GM23338 (cell line): Measurements from ENCODE around the gene NCDN. TPM values are rescaled to one million over a fixed set of nuclear protein-coding genes. Genes with fewer than 3 reads are reported as not detected.

ENCODE experiments used
- ATAC-seq: fragments of 200-7000 bp; cut with Tn5 transposase; 3 replicates; pipeline ENCODE4 v1.9.1; 2020
- DNase-seq: peaks from one replicate; pipeline ENCODE4 v3.0.0-alpha.2; 2015; ENCODE audit warnings: low spot score
- H2AFZ ChIP-seq: fragments of 200-600 bp; sonication (generic); 2 replicates; pipeline ENCODE4 v1.8.0; 2016; ENCODE audit warnings: antibody characterized with exemption, mild to moderate bottlenecking, moderate library complexity
- H3F3A ChIP-seq: fragments of 200-600 bp; sonication (generic); replicated peaks from 2 replicates; pipeline ENCODE4 v1.8.0; 2017; ENCODE audit warnings: antibody characterized with exemption, mixed run types, low read depth
- H3K27ac ChIP-seq: fragments of 200-600 bp; sonication (generic); 2 replicates; pipeline ENCODE4 v1.6.1; 2016; ENCODE audit warnings: low read depth
- H3K27me3 ChIP-seq: fragments of 200-600 bp; sonication (generic); 2 replicates; pipeline ENCODE4 v1.8.0; 2016; ENCODE audit warnings: mild to moderate bottlenecking, mixed run types, moderate library complexity; ENCODE audit not compliant: insufficient read depth
- H3K36me3 ChIP-seq: fragments of 200-600 bp; sonication (generic); 2 replicates; pipeline ENCODE4 v1.8.0; 2016; ENCODE audit warnings: mild to moderate bottlenecking; ENCODE audit not compliant: insufficient read depth
- H3K4me1 ChIP-seq: fragments of 200-600 bp; sonication (generic); 2 replicates; pipeline ENCODE4 v1.8.0; 2016; ENCODE audit warnings: mild to moderate bottlenecking, moderate library complexity; ENCODE audit not compliant: insufficient read depth
- H3K4me2 ChIP-seq: fragments of 200-600 bp; sonication (generic); 2 replicates; pipeline ENCODE4 v1.7.1; 2017; ENCODE audit warnings: mixed run types
- H3K4me3 ChIP-seq: fragments of 200-600 bp; sonication (generic); 2 replicates; pipeline ENCODE4 v1.6.1; 2016; ENCODE audit warnings: mixed run types
- H3K79me2 ChIP-seq: fragments of 200-600 bp; sonication (generic); replicated peaks from 2 replicates; pipeline ENCODE4 v1.8.0; 2017; ENCODE audit warnings: mild to moderate bottlenecking; ENCODE audit not compliant: insufficient read depth
- H3K9me2 ChIP-seq: fragments of 200-600 bp; sonication (generic); 2 replicates; pipeline ENCODE4 v1.8.0; 2017; ENCODE audit not compliant: insufficient read depth
- H4K20me1 ChIP-seq: fragments of 200-600 bp; sonication (generic); replicated peaks from 2 replicates; pipeline ENCODE4 v1.8.0; 2017; ENCODE audit warnings: mild to moderate bottlenecking; ENCODE audit not compliant: insufficient read depth
- H3K27ac Mint-ChIP-seq: 2 replicates; pipeline ENCODE4 v1.8.0; 2020; ENCODE audit warnings: inconsistent platforms, mild to moderate bottlenecking, moderate library complexity, mixed read lengths
- H3K27me3 Mint-ChIP-seq: 3 replicates; pipeline ENCODE4 v1.8.0; 2022; ENCODE audit warnings: low read depth, mild to moderate bottlenecking, moderate library complexity, mixed read lengths, inconsistent platforms; ENCODE audit not compliant: insufficient read depth, poor library complexity
- H3K36me3 Mint-ChIP-seq: 3 replicates; pipeline ENCODE4 v1.8.0; 2021; ENCODE audit warnings: low read depth, mild to moderate bottlenecking, inconsistent platforms, moderate library complexity, mixed read lengths
- H3K4me1 Mint-ChIP-seq: 3 replicates; pipeline ENCODE4 v1.8.0; 2020; ENCODE audit warnings: mild to moderate bottlenecking, inconsistent platforms, mixed read lengths
- H3K4me3 Mint-ChIP-seq: 3 replicates; pipeline ENCODE4 v1.8.0; 2021; ENCODE audit warnings: moderate library complexity, mild to moderate bottlenecking, inconsistent platforms, mixed read lengths
- H3K9me3 Mint-ChIP-seq: 3 replicates; pipeline ENCODE4 v1.8.0; 2020; ENCODE audit warnings: moderate library complexity, mild to moderate bottlenecking, inconsistent platforms, mixed read lengths
- CREB1 ChIP-seq: fragments of 250-450 bp; sonication (Bioruptor Pico); IDR thresholded peaks from 2 replicates; pipeline ENCODE4 v1.5.0; 2020; ENCODE audit warnings: low read depth, mild to moderate bottlenecking, moderate library complexity
- CTCF ChIP-seq, 2 experiments: fragments of 200-600 bp in 1 of 2; sonication (generic) in 1 of 2; conservative IDR thresholded peaks; 2 replicates each; pipeline versions ENCODE4 v1.5.1 to v1.6.1; 2016 to 2017; ENCODE audit warnings: antibody characterized with exemption in 2 of 2, low read depth in 2 of 2, mild to moderate bottlenecking in 2 of 2, moderate library complexity in 1 of 2
- EZH2 ChIP-seq: fragments of 200-600 bp; sonication (generic); IDR thresholded peaks from one replicate; pipeline ENCODE4 v1.8.0; 2017; ENCODE audit warnings: antibody characterized with exemption, mild to moderate bottlenecking, low read depth; ENCODE audit not compliant: unreplicated experiment
- EZH2phosphoT487 ChIP-seq: fragments of 200-600 bp; sonication (generic); IDR thresholded peaks from one replicate; pipeline ENCODE4 v1.8.1; 2018; ENCODE audit warnings: antibody characterized with exemption; ENCODE audit not compliant: unreplicated experiment
- JUNB ChIP-seq: IDR thresholded peaks from one replicate; pipeline ENCODE4 v1.6.1; 2016; ENCODE audit warnings: antibody characterized with exemption; ENCODE audit not compliant: unreplicated experiment
- NANOG ChIP-seq: IDR thresholded peaks from 2 replicates; pipeline ENCODE4 v1.6.1; 2016; ENCODE audit warnings: antibody characterized with exemption, borderline replicate concordance
- POLR2AphosphoS5 ChIP-seq: IDR thresholded peaks from 2 replicates; pipeline ENCODE4 v1.6.1; 2016; ENCODE audit warnings: antibody characterized with exemption, low read depth
- STAT1 ChIP-seq: IDR thresholded peaks from one replicate; pipeline ENCODE4 v1.6.1; 2016; ENCODE audit warnings: antibody characterized with exemption; ENCODE audit not compliant: unreplicated experiment
- ZNF114 ChIP-seq: fragments of 250-450 bp; sonication (Bioruptor Pico); IDR thresholded peaks from 2 replicates; pipeline ENCODE4 v1.5.0; 2020; ENCODE audit warnings: mild to moderate bottlenecking, moderate library complexity
- ZNF331 ChIP-seq: fragments of 250-450 bp; sonication (Bioruptor Pico); IDR thresholded peaks from 2 replicates; pipeline ENCODE4 v1.5.0; 2020; ENCODE audit warnings: low read depth, mild to moderate bottlenecking, moderate library complexity
- ZNF462 ChIP-seq: fragments of 250-450 bp; sonication (Bioruptor Pico); IDR thresholded peaks from 2 replicates; pipeline ENCODE4 v1.5.0; 2020; ENCODE audit warnings: mild to moderate bottlenecking, moderate library complexity
- polyA plus RNA-seq: library from polyadenylated mRNA; unstranded; fragments of >200 nt; fragmentation: Nextera tagmentation; extraction: Ambion mirVana; gene quantifications from 2 replicates; pipeline ENCODE4 v1.2.1, GENCODE V29; 2016
- total RNA-seq: library from RNA; depleted of rRNA; stranded (reverse); fragments of >200 nt; shearing (Covaris generic); gene quantifications from 2 replicates; pipeline ENCODE4 v1.2.3, GENCODE V29; 2014
- TF ChIP-seq, protein P1 (sequence below): IDR thresholded peaks from 2 replicates; pipeline ENCODE4 v1.6.1; 2016; ENCODE audit warnings: antibody characterized with exemption

Gene NCDN
- total and polyA plus RNA-seq, 2 experiments from 2014 or later = 13.2 to 44.2 TPM

GRCh38 chr1:35565742-35566133 lies 8.1 kb downstream of the NCDN start:
- H4K20me1 ChIP-seq = peaks cover 14% of the 10 kb centered on the region; the same call in 1 of the 2 replicates
- H3K9me3 Mint-ChIP-seq = no peaks in the 10 kb centered on the region; the same call in 1 of the 3 replicates
- ATAC-seq = no peak
- no peak overlapping the region for H3K27ac Mint-ChIP-seq
- H3K36me3 Mint-ChIP-seq = peaks cover 46% of the 10 kb centered on the region
- no peak overlapping the region for H3K4me3 Mint-ChIP-seq
- TF ChIP-seq ZNF114 (CRISPR knock-in tag) (no peak), EZH2phosphoT487 (no peak), NANOG (no peak), STAT1 (no peak), POLR2AphosphoS5 (no peak)
- no peak overlapping the region for H3K4me2 ChIP-seq
- peaks cover 10% of the 10 kb centered on the region for H3K4me1 Mint-ChIP-seq
- H3K36me3 ChIP-seq = no peaks in the 10 kb centered on the region; the same call in 1 of the 2 replicates
- H3K27ac ChIP-seq = no peak overlapping the region
- H3K4me3 ChIP-seq = no peak overlapping the region
- no peaks in the 10 kb centered on the region for H3K4me1 ChIP-seq
- H3F3A ChIP-seq = 0 out of 2 replicates have a peak, but pooled peaks cover 12% of the 10 kb centered on the region
- no peaks in the 10 kb centered on the region for H3K9me2 ChIP-seq
- DNase-seq = no peak
- H2AFZ ChIP-seq = no peak overlapping the region
- H3K79me2 ChIP-seq = no peaks in the 10 kb centered on the region
- H3K27me3 ChIP-seq = peaks cover 28% of the 10 kb centered on the region
- peaks cover 23% of the 10 kb centered on the region for H3K27me3 Mint-ChIP-seq

- Histone ChIP-seq H3K4me2 (no peak overlapping the region), H3K79me2 (no peaks in the 10 kb centered on the region), H3F3A (peaks cover 16% of the 10 kb centered on the region; the same call in 1 of the 2 replicates), H3K9me2 (no peaks in the 10 kb centered on the region), H3K27me3 (peaks cover 51% of the 10 kb centered on the region), H3K36me3 (no peaks in the 10 kb centered on the region; the same call in 1 of the 2 replicates), H3K4me1 (peaks cover 4% of the 10 kb centered on the region; the same call in 1 of the 2 replicates), H3K4me3 (no peak overlapping the region), H2AFZ (no peak overlapping the region), H3K27ac (no peak overlapping the region), H4K20me1 (peaks cover 7% of the 10 kb centered on the region; the same call in 1 of the 2 replicates)
- Mint-ChIP-seq H3K4me3 (no peak overlapping the region), H3K9me3 (no peaks in the 10 kb centered on the region; the same call in 2 of the 3 replicates), H3K27me3 (peaks cover 41% of the 10 kb centered on the region), H3K27ac (no peak overlapping the region), H3K36me3 (peaks cover 24% of the 10 kb centered on the region), H3K4me1 (peaks cover 15% of the 10 kb centered on the region)
- DNase-seq (no peak), ATAC-seq (no peak)
- TF ChIP-seq ZNF114 (CRISPR knock-in tag) = no peak
- TF ChIP-seq STAT1 = no peak
- TF ChIP-seq POLR2AphosphoS5 = no peak
- no peak for TF ChIP-seq EZH2phosphoT487
- TF ChIP-seq ZNF331 (CRISPR knock-in tag) = no peak
- TF ChIP-seq JUNB = no peak
- no peak for TF ChIP-seq ZNF462
- no peak for TF ChIP-seq CREB1 (CRISPR knock-in tag)
- TF ChIP-seq CTCF (conservative IDR thresholded peaks at IDR 0.05; ENCODE audit: low read depth in 2 of 2) = no peak
- no peak for TF ChIP-seq NANOG
- TF ChIP-seq EZH2 = no peak
- TF ChIP-seq, protein P1, sequence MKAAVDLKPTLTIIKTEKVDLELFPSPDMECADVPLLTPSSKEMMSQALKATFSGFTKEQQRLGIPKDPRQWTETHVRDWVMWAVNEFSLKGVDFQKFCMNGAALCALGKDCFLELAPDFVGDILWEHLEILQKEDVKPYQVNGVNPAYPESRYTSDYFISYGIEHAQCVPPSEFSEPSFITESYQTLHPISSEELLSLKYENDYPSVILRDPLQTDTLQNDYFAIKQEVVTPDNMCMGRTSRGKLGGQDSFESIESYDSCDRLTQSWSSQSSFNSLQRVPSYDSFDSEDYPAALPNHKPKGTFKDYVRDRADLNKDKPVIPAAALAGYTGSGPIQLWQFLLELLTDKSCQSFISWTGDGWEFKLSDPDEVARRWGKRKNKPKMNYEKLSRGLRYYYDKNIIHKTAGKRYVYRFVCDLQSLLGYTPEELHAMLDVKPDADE = no peak
Observed at GRCh38 chr1:35567947-35568558, 10.5 kb downstream of the NCDN start.
